Hepatocyte (in vitro differentiated cells): ENCODE results near the gene SIL1.

Experiments used
- EZH2 ChIP-seq: fragments of 200-600 bp; sonication (generic); IDR thresholded peaks from 2 replicates; pipeline ENCODE4 v1.6.1; 2016; ENCODE audit warnings: antibody characterized with exemption, mild to moderate bottlenecking, borderline replicate concordance
- TF ChIP-seq, protein P1 (sequence below): fragments of 200-600 bp; sonication (generic); IDR thresholded peaks from 2 replicates; pipeline ENCODE4 v1.5.1; 2016; ENCODE audit warnings: antibody characterized with exemption, mild to moderate bottlenecking; ENCODE audit not compliant: poor library complexity

DNA sequence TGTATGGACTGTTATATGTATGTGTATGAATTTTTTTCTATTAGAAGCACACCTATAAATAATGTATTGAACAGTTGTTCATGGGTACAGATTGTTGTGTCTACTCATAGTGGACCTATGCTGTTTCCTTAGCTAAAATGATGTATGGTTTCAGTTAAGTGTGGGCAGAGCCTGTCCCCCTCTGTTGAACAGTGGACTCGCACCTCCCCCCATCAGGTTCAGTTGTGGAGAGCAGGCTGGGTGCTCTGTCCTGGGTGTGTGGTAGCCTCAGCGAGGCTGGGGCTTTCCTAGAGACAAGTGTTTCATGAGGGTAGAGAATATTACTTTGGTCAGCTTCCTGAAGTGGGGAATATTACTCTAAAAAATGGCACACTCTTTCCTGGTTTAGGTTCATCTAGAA lies 275.7 kb downstream of the SIL1 start:
- TF ChIP-seq, protein P1, sequence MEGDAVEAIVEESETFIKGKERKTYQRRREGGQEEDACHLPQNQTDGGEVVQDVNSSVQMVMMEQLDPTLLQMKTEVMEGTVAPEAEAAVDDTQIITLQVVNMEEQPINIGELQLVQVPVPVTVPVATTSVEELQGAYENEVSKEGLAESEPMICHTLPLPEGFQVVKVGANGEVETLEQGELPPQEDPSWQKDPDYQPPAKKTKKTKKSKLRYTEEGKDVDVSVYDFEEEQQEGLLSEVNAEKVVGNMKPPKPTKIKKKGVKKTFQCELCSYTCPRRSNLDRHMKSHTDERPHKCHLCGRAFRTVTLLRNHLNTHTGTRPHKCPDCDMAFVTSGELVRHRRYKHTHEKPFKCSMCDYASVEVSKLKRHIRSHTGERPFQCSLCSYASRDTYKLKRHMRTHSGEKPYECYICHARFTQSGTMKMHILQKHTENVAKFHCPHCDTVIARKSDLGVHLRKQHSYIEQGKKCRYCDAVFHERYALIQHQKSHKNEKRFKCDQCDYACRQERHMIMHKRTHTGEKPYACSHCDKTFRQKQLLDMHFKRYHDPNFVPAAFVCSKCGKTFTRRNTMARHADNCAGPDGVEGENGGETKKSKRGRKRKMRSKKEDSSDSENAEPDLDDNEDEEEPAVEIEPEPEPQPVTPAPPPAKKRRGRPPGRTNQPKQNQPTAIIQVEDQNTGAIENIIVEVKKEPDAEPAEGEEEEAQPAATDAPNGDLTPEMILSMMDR: no peak
- no peak for TF ChIP-seq EZH2
